HG02571 (cell line): Measurements from ENCODE around the gene PRKD2.

Experiments
- ATAC-seq: cut with Tn5 transposase; IDR thresholded peaks from one replicate; pipeline ENCODE4 v1.9.1; 2021; ENCODE audit warnings: mild to moderate bottlenecking, moderate library complexity; ENCODE audit not compliant: unreplicated experiment

Gene PRKD2

DNA sequence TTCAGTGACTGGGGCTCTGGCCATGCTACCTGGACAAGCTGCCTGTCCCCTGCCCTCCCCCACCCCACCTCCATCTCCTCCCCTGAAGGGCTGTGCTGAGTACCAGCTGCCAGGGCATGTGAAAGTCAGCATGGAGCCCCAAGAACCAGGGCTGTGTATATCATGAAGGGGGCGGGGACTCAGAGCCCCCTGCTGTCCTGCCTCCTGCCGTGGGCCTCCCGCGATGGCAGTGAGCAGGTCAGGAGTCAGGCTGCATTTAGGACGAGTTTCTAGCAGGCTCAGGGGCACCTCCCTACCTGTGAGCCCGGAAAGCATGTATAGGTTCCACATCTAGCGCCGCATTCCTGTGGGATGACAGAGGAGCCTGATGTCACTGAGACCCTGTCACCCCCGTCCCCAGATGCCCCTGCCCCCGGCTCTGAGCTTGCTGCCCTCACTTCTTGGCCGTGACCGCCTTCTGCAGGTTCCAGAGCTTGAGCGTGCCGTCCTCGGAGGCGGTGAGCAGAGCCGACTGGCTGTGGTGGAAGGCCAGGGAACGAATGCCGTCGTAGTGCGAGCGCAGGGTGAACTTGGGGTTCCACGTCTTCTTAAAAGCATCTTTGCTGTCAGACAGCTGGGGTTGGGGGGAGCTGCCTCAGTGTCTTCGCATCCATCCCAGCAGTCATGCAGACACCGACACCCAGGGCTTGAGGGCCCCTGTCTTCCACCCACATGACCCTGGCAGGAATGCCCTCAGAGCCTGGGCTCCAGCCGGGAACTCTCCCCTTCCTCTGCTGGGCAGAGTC is 8.3 kb upstream of the PRKD2 start:
- no peak for ATAC-seq

GRCh38 chr19:46724468-46724867 is 7.6 kb upstream of the PRKD2 start:
- ATAC-seq: no peak

GRCh38 chr19:46723471-46723870 is 6.6 kb upstream of the PRKD2 start:
- no peak for ATAC-seq

DNA sequence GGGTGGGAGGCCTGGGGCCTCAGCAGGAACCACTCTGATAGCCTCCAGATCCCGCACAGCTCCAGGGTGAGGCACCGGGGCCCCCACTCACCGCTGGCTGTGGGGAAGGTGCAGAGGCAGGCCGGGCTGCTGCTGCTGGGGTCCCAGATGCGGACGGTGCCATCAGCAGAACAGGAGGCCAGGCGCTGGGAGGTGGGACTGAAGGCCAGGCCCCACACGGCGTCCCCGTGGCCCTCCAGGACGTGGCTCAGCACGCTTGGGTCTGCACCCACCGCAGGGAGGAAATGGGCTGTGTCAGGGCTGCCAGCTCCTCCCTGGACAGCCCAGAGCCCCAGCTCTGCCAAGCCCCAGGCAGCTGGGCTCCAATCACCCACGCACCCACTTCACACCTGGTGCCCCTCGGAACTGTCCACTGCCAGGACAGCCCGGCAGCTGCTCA is 6.1 kb upstream of the PRKD2 start:
- no peak for ATAC-seq

GRCh38 chr19:46722421-46723022 is 5.6 kb upstream of the PRKD2 start:
- no peak for ATAC-seq

DNA sequence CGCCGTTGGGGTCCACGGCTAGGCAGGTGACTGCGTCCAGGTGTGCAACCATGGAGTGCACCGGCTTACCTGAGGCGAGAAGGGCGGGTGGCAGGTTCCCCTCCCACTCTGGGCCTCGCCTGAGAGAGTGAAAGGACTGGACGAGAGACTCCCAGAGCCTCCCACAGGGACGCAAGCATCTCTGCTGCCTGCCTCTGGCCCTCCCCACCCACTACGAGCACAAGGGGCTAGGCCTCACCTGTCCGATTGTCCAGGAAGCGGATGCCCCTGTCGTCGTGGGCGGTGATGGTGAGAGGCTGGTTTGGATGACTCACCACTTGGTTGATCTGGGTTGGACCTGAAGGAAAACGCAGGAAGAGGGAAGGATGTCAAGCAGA is 5.1 kb upstream of the PRKD2 start:
- ATAC-seq: no peak

DNA sequence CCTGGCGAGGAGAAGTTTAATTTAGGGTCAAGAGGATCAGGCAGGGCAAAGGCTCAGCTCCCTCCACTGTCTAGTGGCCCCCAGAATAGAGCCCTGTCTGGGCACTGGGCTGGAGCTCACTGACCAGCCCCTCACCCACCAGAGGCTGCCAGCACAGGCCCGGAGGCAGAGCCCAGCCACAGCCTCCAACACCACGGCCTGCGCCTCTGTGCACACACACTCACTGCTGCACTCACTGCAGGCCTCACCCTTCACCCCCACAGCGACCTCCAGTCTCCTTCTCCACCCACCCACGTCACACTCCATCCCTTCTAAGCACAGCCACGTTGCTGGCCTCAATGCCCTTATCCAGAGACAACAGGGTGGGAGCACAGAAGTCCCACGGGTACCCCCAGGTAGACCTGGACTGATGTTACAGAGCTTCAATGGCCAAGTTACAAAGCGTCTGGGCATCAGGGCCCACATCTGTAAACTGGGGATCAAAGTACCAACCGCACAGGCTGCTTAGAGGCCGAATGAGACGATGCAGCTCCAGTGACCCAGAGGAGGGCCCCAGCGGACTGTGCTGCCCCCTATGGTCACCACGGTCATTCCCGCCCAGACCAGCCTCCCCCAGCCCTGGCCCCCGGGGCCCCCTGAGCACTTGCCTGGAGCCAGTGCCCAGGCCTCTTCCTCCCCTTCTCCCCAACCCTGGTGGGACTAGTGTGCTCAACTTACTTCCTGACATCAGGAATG is 4.5 kb upstream of the PRKD2 start:
- ATAC-seq: no peak

GRCh38 chr19:46720503-46721239 is 3.8 kb upstream of the PRKD2 start:
- ATAC-seq: no peak

DNA sequence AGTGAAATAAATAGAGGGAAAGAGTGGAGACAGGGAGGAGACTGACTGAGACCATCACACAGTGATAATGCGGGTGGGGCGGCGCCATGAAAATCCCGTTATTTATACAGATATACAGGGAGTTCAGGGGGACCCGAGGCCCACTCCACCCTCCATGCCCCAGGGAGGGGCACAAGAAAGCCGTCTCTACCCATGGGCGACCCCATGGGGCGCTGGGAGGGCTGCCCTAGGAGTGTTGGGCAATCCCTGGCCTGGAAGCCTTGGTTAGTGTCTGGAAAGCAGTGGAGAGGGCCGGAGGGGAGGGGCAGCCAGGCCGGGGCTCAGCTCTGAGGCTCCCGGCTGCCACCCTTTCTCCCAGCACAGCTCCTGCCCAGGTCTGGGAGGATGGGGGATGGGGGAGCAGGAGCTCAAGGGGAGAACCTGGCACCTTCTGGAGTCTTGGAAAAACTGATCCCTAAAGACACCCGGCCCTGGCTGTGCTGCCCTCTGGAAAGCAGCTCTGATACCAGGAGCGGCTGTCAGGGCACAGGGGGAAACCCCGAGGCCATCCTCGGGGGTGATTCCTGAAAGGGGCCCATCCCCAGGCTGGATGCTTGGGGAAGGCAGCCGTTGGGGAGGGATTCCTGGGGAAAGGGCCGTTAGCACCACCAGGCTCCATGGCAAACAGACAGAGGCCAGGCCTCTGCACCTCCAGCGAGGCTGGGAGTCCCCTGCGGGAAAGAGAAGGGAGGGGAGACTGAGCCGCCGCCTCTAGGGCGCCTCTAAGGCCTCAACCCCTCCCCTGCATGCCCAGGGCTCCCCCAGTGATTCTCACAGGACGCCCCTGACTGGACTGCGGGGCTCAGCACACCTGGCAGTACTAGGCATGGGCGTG is 3.0 kb upstream of the PRKD2 start:
- no peak for ATAC-seq

DNA sequence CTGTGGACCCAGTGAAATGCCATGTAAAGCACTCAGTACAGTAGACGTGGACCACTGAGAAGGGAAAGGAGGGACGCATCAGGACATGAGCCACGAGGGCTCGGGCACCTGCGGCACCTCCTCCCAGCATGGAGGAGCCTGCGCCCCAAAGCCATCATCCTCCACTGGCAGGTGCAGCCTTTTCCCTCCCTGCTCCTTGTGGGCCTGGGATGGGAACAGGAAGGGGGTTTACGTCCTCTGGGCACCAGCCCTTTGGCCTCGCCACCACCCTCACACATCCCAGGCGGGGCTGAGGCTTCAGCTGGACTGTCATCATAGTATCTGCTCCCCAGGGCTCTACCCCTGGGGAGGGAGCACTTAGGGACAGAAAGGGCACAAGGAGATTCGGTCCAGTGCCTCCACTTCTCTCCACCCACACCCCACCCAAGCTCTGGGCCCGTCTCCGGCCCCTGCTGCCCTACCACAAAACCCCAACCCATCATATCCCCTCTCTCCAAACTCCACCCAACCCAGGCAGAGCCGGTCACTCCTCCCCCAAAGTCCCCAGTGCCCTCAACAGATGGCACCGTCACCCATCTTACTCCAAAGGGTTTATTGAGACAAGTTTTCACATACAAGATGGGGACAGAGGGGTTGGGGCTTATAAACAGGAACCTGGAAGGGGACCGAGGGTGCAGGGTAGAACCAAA is 2.2 kb upstream of the PRKD2 start:
- no peak for ATAC-seq

- no peak for ATAC-seq
These were observed 1.4 kb upstream of the PRKD2 start for GRCh38 chr19:46718157-46718933.

DNA sequence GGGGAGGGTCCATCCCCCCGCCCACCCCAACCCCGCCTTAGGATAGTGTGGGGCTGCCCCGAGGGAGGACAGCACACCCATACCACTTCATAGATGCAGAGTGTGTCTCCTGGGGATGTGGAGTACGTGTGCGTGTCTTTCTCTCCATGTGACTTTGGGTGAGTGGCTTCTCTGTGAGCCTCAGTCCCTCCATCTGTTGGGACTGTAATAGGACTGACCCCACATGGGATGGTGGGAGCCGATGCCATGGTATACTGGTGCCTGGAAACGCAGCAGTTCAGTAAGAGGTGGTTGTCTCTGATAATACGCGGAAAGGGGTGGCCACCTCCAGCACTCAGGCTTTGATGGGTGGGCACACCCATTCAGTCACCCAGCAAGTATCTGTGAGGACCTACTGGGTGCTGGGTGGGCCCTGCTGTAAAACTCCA is 816 bp upstream of the PRKD2 start:
- ATAC-seq: no peak

- no peak for ATAC-seq
These were observed 261 bp downstream of the PRKD2 start for GRCh38 chr19:46716672-46717033.

DNA sequence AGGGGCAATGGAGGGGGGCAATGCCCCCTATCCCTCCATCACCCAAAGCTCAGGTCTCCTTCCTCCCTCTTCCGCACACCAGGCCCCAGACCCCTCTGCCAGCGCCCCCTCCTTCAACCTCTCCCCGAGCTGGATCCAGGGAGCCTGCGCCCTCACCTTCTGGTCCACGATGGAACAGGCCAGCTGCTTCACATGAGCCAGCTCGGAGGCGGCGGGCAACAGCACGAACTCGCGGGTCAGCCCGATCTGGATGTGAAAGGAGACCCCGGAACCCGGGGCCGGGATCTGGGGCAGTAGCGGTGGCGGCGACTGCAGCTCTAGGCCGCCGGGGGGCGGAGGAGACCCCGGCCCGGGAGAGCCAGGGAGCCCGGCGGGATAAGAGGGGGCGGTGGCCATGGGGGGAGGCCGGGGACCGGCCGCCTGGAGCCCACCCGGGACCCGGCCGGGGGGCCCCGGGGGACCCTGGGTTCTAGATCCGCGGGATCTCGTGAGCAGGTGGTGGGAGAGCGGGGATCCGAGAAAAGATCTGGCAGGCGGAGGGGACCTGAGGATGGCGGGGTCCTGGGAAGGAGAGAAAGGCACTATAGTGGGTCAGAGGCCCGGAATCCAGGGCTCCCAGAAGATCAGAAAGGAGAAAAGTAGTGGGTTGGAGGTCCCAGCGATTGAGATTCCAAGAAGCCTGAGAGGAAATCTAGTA is 791 bp downstream of the PRKD2 start:
- ATAC-seq: no peak

DNA sequence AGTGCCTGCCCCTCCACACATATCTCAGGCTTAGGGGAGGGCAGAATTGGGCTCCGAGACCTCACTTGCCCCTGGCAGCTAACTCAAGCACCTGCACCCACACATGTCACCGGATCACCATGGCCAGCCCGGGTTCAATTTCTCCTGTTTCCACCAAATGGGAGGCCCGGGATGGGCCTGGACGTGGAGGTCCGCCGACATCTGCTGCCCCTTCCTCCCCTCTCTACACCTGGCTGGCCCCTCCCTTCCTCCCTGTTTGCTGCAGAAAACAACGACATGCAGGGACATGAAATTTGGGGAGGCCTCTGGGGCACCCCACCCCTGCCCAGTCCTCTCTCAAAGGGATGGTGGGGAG is 1.3 kb downstream of the PRKD2 start:
- no peak for ATAC-seq

DNA sequence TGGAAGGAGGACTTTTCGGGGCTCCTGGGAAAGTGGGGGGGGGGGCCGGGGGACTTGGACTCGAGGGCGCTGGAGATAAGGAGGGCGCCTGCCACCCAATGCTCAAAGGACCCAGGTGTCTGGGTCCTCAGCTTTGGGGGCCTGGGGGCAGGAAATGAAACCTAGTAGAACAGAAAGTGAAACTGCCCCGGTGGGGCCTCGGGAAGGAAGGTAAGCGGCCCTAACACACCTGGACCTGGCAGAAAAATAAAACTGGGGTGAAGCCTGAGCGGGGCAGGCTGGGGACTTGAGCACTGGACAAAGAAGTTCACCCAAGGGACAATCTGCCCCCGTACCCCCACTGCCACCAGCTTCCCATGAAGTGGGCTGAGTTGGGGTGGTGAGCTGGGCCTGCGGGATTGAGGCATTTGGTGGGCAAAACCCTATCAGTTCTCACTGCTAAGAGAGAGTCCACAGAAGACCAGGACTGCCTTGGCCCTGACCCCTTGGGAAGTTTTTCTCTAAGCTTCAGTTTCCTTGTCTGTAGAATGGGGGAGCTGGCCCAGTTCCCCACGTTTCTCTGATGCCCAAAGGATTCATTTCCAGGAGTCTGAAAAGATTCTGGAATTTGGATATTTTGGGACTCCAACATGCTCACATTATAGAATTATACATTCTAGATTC is 2.3 kb downstream of the PRKD2 start:
- no peak for ATAC-seq

- no peak for ATAC-seq
These were observed 3.0 kb downstream of the PRKD2 start for GRCh38 chr19:46713781-46714443.
